Measurements from ENCODE around the gene TRABD. TPM values are rescaled to one million over a fixed set of nuclear protein-coding genes. Genes with fewer than 3 reads are reported as not detected.

Gene TRABD
- total RNA-seq, 1 donor from 2014 or later = 34.8 TPM

GRCh38 chr22:50173983-50174355 lies 11.7 kb upstream of the TRABD start:
- DNase-seq (ENCODE audit: low read depth, low spot score) = no peak

DNA sequence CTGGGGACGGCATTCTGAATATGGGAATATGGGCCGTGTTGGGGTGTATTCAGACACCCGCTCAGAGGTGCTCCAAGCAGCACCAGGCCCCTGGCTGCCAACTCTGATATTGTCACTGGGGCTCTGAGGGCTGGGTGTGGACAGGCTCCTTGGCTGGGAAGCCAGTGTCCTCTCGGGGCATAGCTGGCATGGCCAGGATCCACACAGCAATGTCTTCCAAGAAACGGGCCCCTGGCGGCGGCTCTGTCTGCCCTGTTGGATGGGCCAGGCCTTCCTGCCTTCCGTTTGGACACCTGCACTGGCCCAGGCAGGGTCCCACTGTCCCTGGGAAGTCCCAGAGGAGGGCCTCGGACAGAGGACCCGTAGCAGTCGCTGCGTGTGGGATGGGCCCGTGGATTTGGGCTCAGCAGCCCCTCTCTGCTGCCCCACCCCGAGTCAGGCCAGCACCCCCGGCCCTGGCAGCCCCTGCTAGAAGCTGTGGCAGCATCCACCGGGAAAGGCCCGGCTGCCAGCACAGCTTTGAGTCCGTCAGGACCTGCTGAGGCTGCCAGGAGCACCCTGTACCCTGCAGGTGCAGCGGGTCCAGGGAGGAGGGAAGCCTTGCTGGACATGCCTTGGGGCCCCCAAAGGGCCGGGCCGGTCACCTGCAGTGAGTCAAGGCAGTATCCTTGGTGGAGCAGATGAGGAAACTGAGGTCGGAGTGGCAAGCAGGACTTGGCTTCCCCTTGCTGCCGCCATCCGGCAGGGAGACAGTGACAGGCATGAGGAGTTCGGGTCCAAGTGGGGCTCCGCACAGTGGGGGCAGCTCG lies 11.1 kb upstream of the TRABD start:
- no peak for DNase-seq (ENCODE audit: low read depth, low spot score)

GRCh38 chr22:50175191-50175461 lies 10.6 kb upstream of the TRABD start:
- no peak for DNase-seq (ENCODE audit: low read depth, low spot score)

DNA sequence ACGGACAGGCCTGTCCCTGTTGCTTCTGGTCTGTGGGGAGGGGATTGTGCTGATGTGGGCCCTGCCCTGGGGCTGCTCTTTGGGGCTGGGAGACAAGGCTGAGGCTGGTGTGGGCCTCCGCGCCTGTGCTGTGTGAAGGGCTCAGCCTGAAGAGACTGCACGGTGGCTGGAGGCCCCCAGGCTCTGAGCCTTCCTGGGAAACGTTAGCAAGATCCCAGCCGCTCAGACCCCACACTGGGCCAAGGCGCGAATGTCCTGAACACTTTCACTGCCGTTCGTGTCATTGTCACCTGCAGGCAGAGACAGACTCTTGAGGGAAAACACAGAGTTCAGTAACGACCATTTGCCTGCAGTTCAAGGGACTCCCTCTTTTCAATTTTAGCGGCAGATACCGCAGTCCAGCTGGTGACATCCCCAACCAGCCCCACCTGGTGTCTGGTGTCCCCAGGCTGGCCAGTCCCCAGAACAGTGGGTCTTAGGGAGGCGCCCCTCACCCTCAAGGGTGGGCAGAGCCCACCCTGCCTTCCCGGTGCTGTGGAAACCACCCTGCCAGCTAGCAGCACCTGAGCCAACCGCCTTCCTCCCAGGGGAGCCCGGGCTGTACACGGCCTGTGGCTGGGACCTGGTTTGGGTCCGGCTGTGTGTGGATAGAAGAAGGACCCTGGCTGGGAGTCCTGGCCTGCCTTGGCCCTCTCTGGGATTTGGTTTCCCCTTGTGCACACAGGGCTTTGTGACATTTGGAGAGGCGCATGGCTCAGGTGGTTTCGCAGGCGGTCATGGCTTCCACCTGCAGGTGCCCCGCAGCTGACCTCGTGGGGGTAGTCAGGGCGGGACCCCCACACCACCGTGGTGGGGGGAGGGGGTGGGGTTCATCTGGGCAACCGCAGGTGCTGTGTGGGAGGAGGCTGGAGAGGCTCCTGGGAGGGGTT lies 9.5 kb upstream of the TRABD start:
- no peak for DNase-seq (ENCODE audit: low read depth, low spot score)

GRCh38 chr22:50176850-50177536 lies 8.7 kb upstream of the TRABD start:
- DNase-seq (ENCODE audit: low read depth, low spot score) = no peak

DNA sequence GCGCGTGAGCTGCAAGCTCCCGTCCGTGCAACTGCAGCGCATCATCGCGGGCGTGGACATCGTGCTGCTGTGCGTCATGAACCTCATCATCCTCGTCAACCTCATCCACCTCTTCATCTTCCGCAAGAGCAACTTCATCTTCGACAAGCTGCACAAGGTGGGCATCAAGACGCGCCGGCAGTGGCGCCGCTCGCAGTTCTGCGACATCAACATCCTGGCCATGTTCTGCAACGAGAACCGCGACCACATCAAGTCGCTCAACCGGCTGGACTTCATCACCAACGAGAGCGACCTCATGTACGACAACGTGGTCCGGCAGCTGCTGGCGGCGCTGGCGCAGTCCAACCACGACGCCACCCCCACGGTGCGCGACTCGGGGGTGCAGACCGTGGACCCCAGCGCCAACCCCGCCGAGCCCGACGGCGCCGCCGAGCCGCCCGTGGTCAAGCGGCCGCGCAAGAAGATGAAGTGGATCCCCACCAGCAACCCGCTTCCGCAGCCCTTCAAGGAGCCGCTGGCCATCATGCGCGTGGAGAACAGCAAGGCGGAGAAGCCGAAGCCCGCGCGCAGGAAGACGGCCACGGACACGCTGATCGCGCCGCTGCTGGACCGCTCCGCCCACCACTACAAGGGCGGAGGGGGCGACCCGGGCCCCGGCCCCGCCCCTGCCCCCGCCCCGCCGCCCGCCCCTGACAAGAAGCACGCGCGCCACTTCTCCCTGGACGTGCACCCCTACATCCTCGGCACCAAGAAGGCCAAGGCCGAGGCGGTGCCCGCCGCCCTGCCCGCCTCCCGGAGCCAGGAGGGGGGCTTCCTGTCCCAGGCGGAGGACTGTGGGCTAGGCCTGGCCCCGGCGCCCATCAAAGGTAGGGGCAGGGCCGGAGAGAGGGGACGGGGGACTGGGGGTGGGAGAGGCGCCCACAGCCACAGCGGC lies 7.9 kb upstream of the TRABD start:
- DNase-seq (ENCODE audit: low read depth, low spot score) = no peak

DNA sequence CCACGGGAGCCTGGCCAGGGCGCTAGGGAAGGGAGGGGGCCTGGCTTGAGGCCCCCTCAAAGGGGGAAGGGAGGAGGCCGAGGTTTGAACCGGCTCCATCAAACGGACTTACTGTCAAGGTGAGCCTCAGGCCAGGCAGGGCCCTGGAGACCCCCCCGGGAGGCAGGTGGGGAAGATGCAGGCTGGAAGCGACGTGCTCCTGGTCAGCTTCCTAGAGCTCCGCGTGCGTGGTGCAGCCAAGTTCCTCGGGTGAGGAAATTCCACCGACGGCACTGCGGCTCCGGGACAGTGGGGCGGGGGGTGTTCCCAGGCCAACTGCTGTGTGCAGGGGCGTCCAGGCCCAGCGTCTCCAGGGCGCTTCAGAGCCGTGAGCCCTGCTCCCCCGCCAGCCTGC lies 7.2 kb upstream of the TRABD start:
- no peak for DNase-seq (ENCODE audit: low read depth, low spot score)

DNA sequence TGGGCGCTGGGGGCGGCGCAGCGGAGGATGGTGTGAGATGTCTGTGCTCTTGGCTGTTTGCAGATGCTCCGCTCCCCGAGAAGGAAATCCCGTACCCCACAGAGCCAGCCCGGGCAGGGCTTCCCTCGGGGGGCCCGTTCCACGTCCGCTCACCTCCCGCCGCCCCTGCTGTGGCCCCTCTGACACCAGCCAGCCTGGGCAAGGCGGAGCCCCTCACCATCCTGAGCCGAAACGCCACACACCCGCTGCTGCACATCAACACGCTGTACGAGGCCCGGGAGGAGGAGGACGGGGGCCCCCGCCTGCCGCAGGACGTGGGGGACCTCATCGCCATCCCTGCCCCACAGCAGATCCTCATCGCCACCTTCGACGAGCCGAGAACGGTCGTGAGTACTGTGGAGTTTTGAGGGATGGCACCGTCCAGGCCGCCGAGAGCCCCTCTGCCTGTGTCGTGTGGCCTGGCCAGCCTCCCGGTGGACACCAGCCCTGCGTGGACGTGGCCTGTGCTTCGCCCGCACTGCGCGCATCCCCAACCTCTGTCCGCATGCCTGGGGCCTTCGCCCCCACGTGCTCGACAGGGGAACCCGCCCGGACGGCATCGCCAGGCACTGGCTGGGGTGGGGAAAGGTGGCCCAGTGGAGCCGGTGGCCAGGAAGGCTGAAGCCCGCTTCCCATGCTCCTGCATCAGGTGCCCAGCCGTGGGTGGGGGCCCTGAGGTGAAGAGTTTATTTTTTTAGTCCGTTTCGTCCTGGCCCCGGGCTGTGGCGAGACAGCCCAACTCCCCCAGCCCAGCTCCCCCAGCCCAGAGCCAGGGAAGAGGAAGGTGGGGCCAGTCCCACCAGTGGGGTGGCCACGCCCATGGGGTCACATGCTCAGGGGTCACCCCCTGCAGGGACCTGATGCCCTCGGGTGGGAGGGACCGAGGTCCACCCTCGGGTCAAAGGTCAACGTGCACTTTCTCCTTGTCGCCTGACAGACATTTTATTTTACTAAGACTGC lies 6.5 kb upstream of the TRABD start:
- DNase-seq (ENCODE audit: low read depth, low spot score) = no peak

DNA sequence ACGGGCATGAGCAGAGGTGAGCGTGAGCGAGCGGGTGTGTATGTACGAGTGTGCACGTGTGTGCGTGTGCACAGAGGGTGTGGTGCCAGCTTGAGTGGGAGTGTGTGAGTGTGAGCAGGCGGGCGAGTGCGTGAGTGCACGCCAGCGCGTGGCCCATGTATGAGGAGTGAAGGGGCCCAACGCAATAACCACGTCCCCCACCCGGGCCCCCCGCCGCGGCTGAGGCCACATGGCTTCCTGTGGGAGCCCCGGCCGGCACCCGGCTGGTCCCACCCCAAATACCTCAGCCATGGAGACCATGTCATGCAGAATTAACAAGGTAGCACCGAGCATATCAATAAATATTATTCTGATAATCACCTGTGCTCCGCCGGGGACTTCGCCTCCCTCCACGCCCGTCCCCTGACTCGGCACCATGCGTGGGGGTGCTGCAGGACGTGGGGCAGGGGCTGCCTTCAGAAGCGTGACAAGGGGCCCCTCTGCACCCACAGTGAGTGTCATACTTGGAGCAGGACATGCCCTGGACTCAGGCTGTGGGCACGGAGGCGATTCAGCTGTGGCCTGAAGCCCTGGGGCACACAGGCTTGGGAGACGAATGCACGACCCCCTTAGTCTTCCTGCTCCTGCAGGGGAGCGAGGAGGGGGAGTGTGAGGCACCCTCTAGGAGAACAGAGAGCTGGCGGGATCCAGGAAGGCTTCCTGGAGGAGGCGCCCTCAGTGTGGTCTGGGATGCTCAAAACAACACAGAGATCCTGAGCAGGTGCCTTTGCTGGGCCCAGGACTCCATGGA lies 5.6 kb upstream of the TRABD start:
- no peak for DNase-seq (ENCODE audit: low read depth, low spot score)

- DNase-seq (ENCODE audit: low read depth, low spot score) = no peak
These were observed 4.8 kb upstream of the TRABD start for GRCh38 chr22:50180727-50181521.

- DNase-seq (ENCODE audit: low read depth, low spot score) = no peak
These were observed 3.3 kb upstream of the TRABD start for GRCh38 chr22:50182176-50183081.

GRCh38 chr22:50183141-50183971 lies 2.4 kb upstream of the TRABD start:
- no peak for DNase-seq (ENCODE audit: low read depth, low spot score)

GRCh38 chr22:50184004-50184901 lies 1.5 kb upstream of the TRABD start:
- no peak for DNase-seq (ENCODE audit: low read depth, low spot score)

DNA sequence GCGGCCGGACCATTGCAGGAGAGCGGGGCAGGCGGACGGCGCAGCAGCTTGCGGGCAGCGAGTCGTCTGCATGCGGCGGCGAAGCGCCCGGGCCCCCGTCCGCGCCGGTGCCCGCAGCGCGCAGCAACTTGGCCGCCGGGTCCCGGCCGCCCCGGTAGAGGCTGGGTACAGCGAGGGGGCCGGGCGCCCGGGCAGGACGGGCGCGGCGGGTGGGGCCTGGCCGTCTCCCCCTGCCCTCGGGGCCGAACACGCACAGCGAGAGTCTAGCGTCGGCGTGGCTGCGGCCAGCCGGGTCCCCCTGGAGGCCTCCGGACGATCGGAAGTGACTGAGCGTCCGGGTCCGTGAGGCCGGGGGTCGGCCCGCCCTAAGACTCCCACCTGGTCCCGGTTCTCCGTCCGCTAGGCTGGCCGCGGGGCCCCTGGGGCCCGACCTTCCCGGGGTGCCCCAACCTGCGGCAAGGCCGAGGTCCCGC lies 775 bp upstream of the TRABD start:
- DNase-seq (ENCODE audit: low read depth, low spot score) = no peak

DNA sequence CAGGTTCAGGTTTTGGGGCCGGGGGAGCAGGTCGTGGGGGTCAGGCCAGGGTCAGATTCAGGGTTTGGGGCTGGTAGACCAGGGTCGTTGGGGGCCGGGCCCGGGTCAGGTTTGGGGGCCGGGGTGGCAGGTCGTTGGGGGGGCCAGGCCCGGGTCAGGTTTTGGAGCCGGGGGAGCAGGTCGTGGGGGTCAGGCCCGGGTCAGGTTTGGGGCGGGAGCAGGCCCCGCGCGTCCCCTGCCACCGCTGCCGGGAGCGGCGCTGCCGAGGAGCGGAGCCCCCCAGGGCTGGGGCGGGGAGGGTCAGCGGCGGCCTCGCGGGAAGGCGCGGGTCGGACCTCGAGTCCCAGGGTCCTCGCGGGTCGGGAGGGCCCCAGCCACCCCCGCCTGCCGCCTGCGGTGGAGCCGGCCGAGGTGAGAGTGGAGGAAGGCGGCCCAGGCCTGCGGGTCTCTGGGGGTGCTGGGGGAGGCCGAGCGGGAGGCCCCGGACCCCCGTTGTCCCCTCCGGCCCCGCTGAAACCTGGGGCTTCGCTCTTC lies 535 bp downstream of the TRABD start:
- no peak for DNase-seq (ENCODE audit: low read depth, low spot score)

Measured in pulmonary artery endothelial cell (primary cell).